ENCODE data around the gene NHP2.

NHP2 gene

GRCh38 chr5:178149199-178149932 is 4.3 kb downstream of the NHP2 start:
- Histone ChIP-seq H3K79me2 (ENCODE audit: control insufficient read depth, insufficient read depth, low read length, unreplicated experiment) (peaks cover 11% of the 10 kb centered on the region), H3K27me3 (ENCODE audit: insufficient read depth, low read length) (no peaks in the 10 kb centered on the region), H3K4me1 (ENCODE audit: control insufficient read depth, insufficient read depth, low read length, unreplicated experiment) (peaks cover 14% of the 10 kb centered on the region), H2AFZ (ENCODE audit: low read length, unreplicated experiment) (no peak overlapping the region), H3K27ac (ENCODE audit: low read depth, low read length) (no peak overlapping the region), H3K36me3 (ENCODE audit: insufficient read depth, low read length) (peaks cover 10% of the 10 kb centered on the region; the same call in 1 of the 2 replicates), H3K4me3 (ENCODE audit: low read depth, low read length) (no peak overlapping the region)

- H3K4me3 ChIP-seq (ENCODE audit: low read depth, low read length): no peak overlapping the region
- no peak overlapping the region for H2AFZ ChIP-seq (ENCODE audit: low read length, unreplicated experiment)
- H3K4me1 ChIP-seq (ENCODE audit: control insufficient read depth, insufficient read depth, low read length, unreplicated experiment): peaks cover 6% of the 10 kb centered on the region
- peaks cover 10% of the 10 kb centered on the region; the same call in 1 of the 2 replicates for H3K36me3 ChIP-seq (ENCODE audit: insufficient read depth, low read length)
- H3K27ac ChIP-seq (ENCODE audit: low read depth, low read length): no peak overlapping the region
- H3K27me3 ChIP-seq (ENCODE audit: insufficient read depth, low read length): no peaks in the 10 kb centered on the region
- H3K79me2 ChIP-seq (ENCODE audit: control insufficient read depth, insufficient read depth, low read length, unreplicated experiment): peaks cover under 1% of the 10 kb centered on the region
These were observed 6.3 kb downstream of the NHP2 start for GRCh38 chr5:178147406-178147805.

DNA sequence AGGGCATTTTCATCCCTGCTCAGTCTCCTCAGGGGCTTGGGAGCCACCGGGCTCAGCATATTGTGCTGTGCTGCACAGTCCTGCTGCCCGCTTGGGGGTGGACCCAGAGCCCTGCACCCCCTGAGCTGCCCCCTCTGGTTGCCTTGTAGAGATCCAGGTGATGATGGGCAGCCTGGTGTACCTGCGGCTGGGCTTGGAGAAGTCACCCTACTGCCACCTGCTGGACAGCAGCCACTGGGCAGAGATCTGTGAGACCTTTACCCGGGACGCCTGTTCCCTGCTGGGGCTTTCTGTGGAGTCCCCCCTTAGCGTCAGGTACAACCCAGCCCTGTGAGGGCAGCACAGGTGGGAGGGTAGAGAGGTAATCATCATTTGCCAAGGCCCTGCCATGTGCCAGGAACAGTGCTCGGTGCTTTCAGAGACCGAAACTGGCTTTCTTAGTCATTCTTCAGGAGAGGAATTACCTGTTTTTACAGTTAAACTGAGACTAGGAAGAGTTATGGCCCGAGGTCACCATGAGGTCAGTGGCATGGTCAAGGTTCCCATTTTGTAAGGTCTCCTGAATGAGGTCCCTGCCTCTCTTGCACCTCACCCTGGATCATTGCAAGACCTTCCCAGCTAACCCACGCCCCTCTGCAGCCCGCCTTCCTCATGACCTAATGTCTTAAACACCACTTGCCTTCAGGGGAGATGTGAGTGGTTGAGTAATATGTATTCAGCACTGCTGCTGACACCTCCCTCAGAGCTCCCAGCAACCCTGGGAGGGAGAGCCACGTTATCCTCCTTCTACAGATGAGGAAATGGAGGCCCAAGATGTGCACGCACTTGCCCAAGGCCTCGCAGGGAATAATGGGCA is 7.5 kb downstream of the NHP2 start:
- no peak overlapping the region for H3K4me3 ChIP-seq (ENCODE audit: low read depth, low read length)
- no peaks in the 10 kb centered on the region for H3K4me1 ChIP-seq (ENCODE audit: control insufficient read depth, insufficient read depth, low read length, unreplicated experiment)
- H3K79me2 ChIP-seq (ENCODE audit: control insufficient read depth, insufficient read depth, low read length, unreplicated experiment): no peaks in the 10 kb centered on the region
- no peak overlapping the region for H2AFZ ChIP-seq (ENCODE audit: low read length, unreplicated experiment)
- H3K36me3 ChIP-seq (ENCODE audit: insufficient read depth, low read length): peaks cover 10% of the 10 kb centered on the region; the same call in 1 of the 2 replicates
- no peak overlapping the region for H3K27ac ChIP-seq (ENCODE audit: low read depth, low read length)
- no peaks in the 10 kb centered on the region for H3K27me3 ChIP-seq (ENCODE audit: insufficient read depth, low read length)

DNA sequence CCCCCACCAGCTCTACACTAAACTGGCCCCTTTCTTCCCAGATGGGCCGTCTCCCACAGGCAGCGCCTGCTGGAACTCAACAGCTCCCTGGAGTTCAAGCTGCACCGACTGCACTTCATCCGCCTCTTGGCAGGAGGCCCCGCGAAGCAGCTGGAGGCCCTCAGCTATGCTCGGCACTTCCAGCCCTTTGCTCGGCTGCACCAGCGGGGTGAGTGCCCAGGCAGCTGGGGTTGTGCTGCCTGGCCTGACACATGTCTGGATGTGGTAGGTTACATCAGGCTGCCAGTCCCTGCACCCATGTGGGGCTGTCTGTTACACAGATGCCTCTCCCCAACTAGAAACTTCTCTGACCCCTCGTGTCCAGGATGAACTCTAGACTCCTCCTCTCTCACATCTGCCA is 9.8 kb downstream of the NHP2 start:
- Histone ChIP-seq H3K36me3 (ENCODE audit: insufficient read depth, low read length) (peaks cover 5% of the 10 kb centered on the region; the same call in 1 of the 2 replicates), H3K27ac (ENCODE audit: low read depth, low read length) (no peak overlapping the region)

GRCh38 chr5:178143246-178143645 is 10.4 kb downstream of the NHP2 start:
- Histone ChIP-seq H3K4me1 (ENCODE audit: control insufficient read depth, insufficient read depth, low read length, unreplicated experiment) (no peaks in the 10 kb centered on the region), H3K4me3 (ENCODE audit: low read depth, low read length) (no peak overlapping the region), H3K79me2 (ENCODE audit: control insufficient read depth, insufficient read depth, low read length, unreplicated experiment) (no peaks in the 10 kb centered on the region), H2AFZ (ENCODE audit: low read length, unreplicated experiment) (no peak overlapping the region), H3K36me3 (ENCODE audit: insufficient read depth, low read length) (peaks cover 5% of the 10 kb centered on the region; the same call in 1 of the 2 replicates), H3K27me3 (ENCODE audit: insufficient read depth, low read length) (no peaks in the 10 kb centered on the region), H3K27ac (ENCODE audit: low read depth, low read length) (no peak overlapping the region)

More for the DNA sequence above, 9.8 kb downstream of the NHP2 start:
- H3K4me1 ChIP-seq (ENCODE audit: control insufficient read depth, insufficient read depth, low read length, unreplicated experiment): no peaks in the 10 kb centered on the region
- H2AFZ ChIP-seq (ENCODE audit: low read length, unreplicated experiment): no peak overlapping the region
- H3K4me3 ChIP-seq (ENCODE audit: low read depth, low read length): no peak overlapping the region
- H3K27me3 ChIP-seq (ENCODE audit: insufficient read depth, low read length): no peaks in the 10 kb centered on the region
- no peaks in the 10 kb centered on the region for H3K79me2 ChIP-seq (ENCODE audit: control insufficient read depth, insufficient read depth, low read length, unreplicated experiment)

GRCh38 chr5:178142642-178143041 is 11.0 kb downstream of the NHP2 start:
- no peaks in the 10 kb centered on the region for H3K4me1 ChIP-seq (ENCODE audit: control insufficient read depth, insufficient read depth, low read length, unreplicated experiment)
- no peaks in the 10 kb centered on the region for H3K79me2 ChIP-seq (ENCODE audit: control insufficient read depth, insufficient read depth, low read length, unreplicated experiment)
- no peak overlapping the region for H3K4me3 ChIP-seq (ENCODE audit: low read depth, low read length)
- peaks cover 5% of the 10 kb centered on the region; the same call in 1 of the 2 replicates for H3K36me3 ChIP-seq (ENCODE audit: insufficient read depth, low read length)
- no peak overlapping the region for H3K27ac ChIP-seq (ENCODE audit: low read depth, low read length)
- no peak overlapping the region for H2AFZ ChIP-seq (ENCODE audit: low read length, unreplicated experiment)
- H3K27me3 ChIP-seq (ENCODE audit: insufficient read depth, low read length): no peaks in the 10 kb centered on the region

- H2AFZ ChIP-seq (ENCODE audit: low read length, unreplicated experiment): no peak overlapping the region
- peaks cover under 1% of the 10 kb centered on the region; the same call in 1 of the 2 replicates for H3K36me3 ChIP-seq (ENCODE audit: insufficient read depth, low read length)
- no peak overlapping the region for H3K27ac ChIP-seq (ENCODE audit: low read depth, low read length)
- H3K79me2 ChIP-seq (ENCODE audit: control insufficient read depth, insufficient read depth, low read length, unreplicated experiment): peaks cover 3% of the 10 kb centered on the region
- no peaks in the 10 kb centered on the region for H3K27me3 ChIP-seq (ENCODE audit: insufficient read depth, low read length)
- H3K4me3 ChIP-seq (ENCODE audit: low read depth, low read length): no peak overlapping the region
- no peaks in the 10 kb centered on the region for H3K4me1 ChIP-seq (ENCODE audit: control insufficient read depth, insufficient read depth, low read length, unreplicated experiment)
These were observed 12.1 kb downstream of the NHP2 start for GRCh38 chr5:178141550-178141949.

GRCh38 chr5:178137991-178138390 is 15.7 kb downstream of the NHP2 start:
- no peak overlapping the region for H2AFZ ChIP-seq (ENCODE audit: low read length, unreplicated experiment)

DNA sequence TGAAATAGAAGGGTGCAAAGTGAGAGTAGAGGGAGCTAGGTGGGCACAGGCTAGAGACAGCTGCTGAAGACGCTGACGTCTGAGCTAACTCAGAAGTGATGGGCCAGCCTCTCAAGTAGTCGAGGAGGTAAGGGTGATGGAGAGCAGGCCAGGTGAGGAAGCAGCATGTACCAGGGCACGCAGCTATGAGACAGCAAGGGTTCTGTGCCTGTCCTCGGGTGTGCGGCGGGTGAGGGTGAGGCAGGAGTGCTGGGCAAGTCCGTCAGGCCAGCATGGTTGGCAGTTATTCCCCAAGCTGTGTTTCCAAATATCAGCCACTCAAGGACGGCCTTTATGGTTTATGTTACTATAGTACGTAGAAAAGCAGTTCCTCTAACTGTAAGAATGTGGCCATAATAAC is 16.7 kb downstream of the NHP2 start:
- Histone ChIP-seq H3K36me3 (ENCODE audit: insufficient read depth, low read length) (no peaks in the 10 kb centered on the region), H2AFZ (ENCODE audit: low read length, unreplicated experiment) (no peak overlapping the region), H3K27me3 (ENCODE audit: insufficient read depth, low read length) (no peaks in the 10 kb centered on the region), H3K4me3 (ENCODE audit: low read depth, low read length) (no peak overlapping the region), H3K27ac (ENCODE audit: low read depth, low read length) (no peak overlapping the region), H3K4me1 (ENCODE audit: control insufficient read depth, insufficient read depth, low read length, unreplicated experiment) (no peaks in the 10 kb centered on the region), H3K79me2 (ENCODE audit: control insufficient read depth, insufficient read depth, low read length, unreplicated experiment) (peaks cover 3% of the 10 kb centered on the region)

More at GRCh38 chr5:178137991-178138390, 15.7 kb downstream of the NHP2 start:
- Histone ChIP-seq H3K4me3 (ENCODE audit: low read depth, low read length) (no peak overlapping the region), H3K27ac (ENCODE audit: low read depth, low read length) (no peak overlapping the region), H3K36me3 (ENCODE audit: insufficient read depth, low read length) (no peaks in the 10 kb centered on the region), H3K27me3 (ENCODE audit: insufficient read depth, low read length) (no peaks in the 10 kb centered on the region), H3K79me2 (ENCODE audit: control insufficient read depth, insufficient read depth, low read length, unreplicated experiment) (peaks cover 3% of the 10 kb centered on the region), H3K4me1 (ENCODE audit: control insufficient read depth, insufficient read depth, low read length, unreplicated experiment) (no peaks in the 10 kb centered on the region)

DNA sequence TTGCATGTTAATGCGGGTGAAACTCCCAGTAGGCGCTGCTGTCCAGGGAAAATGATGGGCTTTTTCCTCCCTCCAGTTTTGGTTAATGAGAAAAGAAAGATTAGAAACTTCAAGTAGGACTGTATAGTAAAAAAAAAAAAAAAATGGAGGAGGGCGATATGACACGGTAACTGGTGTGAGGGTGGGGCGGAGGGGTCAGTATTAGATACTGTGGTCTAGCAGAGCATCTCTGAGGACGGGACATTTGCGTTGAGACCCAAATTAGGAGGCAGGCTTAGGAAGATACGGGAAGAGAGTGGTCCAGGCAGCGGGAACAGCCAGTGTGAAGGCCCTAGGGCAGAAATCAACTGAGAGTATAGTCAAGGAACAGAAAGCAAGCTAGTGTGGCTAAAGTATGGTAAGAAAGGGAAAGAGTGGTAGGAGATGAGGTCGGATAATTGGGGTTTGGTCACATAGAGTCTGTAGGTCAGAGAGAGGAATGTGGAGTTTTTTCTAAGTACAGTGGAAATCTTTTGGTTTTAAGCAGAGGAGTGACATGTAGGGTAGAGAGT is 22.2 kb downstream of the NHP2 start:
- no peaks in the 10 kb centered on the region for H3K36me3 ChIP-seq (ENCODE audit: insufficient read depth, low read length)

More for the DNA sequence above, 22.2 kb downstream of the NHP2 start:
- Histone ChIP-seq H3K4me3 (ENCODE audit: low read depth, low read length) (peak overlapping the region; percentile 98), H3K79me2 (ENCODE audit: control insufficient read depth, insufficient read depth, low read length, unreplicated experiment) (peaks cover 4% of the 10 kb centered on the region), H3K27me3 (ENCODE audit: insufficient read depth, low read length) (no peaks in the 10 kb centered on the region), H2AFZ (ENCODE audit: low read length, unreplicated experiment) (no peak overlapping the region), H3K27ac (ENCODE audit: low read depth, low read length) (no peak overlapping the region), H3K4me1 (ENCODE audit: control insufficient read depth, insufficient read depth, low read length, unreplicated experiment) (no peaks in the 10 kb centered on the region)
